Activated CD8-positive, alpha-beta memory T cell treated with anti-CD3 and anti-CD28 coated beads, Interleukin-2, amount 50 U/mL, for 48 hours (primary cell): ENCODE data around the gene SLC27A2.
"Not testable (repeated sequence)": the region's sequence is repeated elsewhere in the genome, so short reads cannot be mapped to it uniquely, and the experiment has no call there.

Source experiments
- DNase-seq: peaks from one replicate; pipeline ENCODE4 v3.0.0-alpha.2; 2020

Gene SLC27A2

GRCh38 chr15:50181969-50182218 is at the start of gene SLC27A2:
Gene SLC27A2 (plus strand): TSS chr15:50182196. CDS start chr15:50182428, 232 bp downstream.
- no peak for DNase-seq

- not testable (repeated sequence) for DNase-seq
Observed at GRCh38 chr15:50132251-50132984, 49.6 kb upstream of the SLC27A2 start.

GRCh38 chr15:50134524-50135024 is 47.4 kb upstream of the SLC27A2 start:
- no peak for DNase-seq

- no peak for DNase-seq
Observed at GRCh38 chr15:50135031-50135551, 46.9 kb upstream of the SLC27A2 start.

- no peak for DNase-seq
Observed at GRCh38 chr15:50137330-50137761, 44.6 kb upstream of the SLC27A2 start.

- no peak for DNase-seq
Observed at GRCh38 chr15:50137893-50138292, 44.1 kb upstream of the SLC27A2 start.

GRCh38 chr15:50138391-50138790 is 43.6 kb upstream of the SLC27A2 start:
- no peak for DNase-seq

GRCh38 chr15:50140098-50140497 is 41.9 kb upstream of the SLC27A2 start:
- no peak for DNase-seq

- DNase-seq: no peak
Observed at GRCh38 chr15:50140983-50141382, 41.0 kb upstream of the SLC27A2 start.

- no peak for DNase-seq
Observed at GRCh38 chr15:50141856-50142255, 40.1 kb upstream of the SLC27A2 start.

- DNase-seq: no peak
Observed at GRCh38 chr15:50143255-50143860, 38.6 kb upstream of the SLC27A2 start.

- DNase-seq: no peak
Observed at GRCh38 chr15:50144341-50145120, 37.5 kb upstream of the SLC27A2 start.

GRCh38 chr15:50145451-50145872 is 36.5 kb upstream of the SLC27A2 start:
- no peak for DNase-seq

- no peak for DNase-seq
Observed at GRCh38 chr15:50146632-50147031, 35.4 kb upstream of the SLC27A2 start.

GRCh38 chr15:50148362-50148963 is 33.5 kb upstream of the SLC27A2 start:
- DNase-seq: no peak

- no peak for DNase-seq
Observed at GRCh38 chr15:50149090-50149489, 32.9 kb upstream of the SLC27A2 start.

- DNase-seq: no peak
Observed at GRCh38 chr15:50150349-50150748, 31.6 kb upstream of the SLC27A2 start.

GRCh38 chr15:50150851-50151250 is 31.1 kb upstream of the SLC27A2 start:
- DNase-seq: no peak

GRCh38 chr15:50151476-50151875 is 30.5 kb upstream of the SLC27A2 start:
- DNase-seq: no peak

- not testable (repeated sequence) for DNase-seq
Observed at GRCh38 chr15:50158236-50158635, 23.8 kb upstream of the SLC27A2 start.

GRCh38 chr15:50162969-50163718 is 18.9 kb upstream of the SLC27A2 start:
- no peak for DNase-seq

- DNase-seq: no peak
Observed at GRCh38 chr15:50163719-50164410, 18.1 kb upstream of the SLC27A2 start.
